ENCODE measurements around the gene MOCOS.

DNA sequence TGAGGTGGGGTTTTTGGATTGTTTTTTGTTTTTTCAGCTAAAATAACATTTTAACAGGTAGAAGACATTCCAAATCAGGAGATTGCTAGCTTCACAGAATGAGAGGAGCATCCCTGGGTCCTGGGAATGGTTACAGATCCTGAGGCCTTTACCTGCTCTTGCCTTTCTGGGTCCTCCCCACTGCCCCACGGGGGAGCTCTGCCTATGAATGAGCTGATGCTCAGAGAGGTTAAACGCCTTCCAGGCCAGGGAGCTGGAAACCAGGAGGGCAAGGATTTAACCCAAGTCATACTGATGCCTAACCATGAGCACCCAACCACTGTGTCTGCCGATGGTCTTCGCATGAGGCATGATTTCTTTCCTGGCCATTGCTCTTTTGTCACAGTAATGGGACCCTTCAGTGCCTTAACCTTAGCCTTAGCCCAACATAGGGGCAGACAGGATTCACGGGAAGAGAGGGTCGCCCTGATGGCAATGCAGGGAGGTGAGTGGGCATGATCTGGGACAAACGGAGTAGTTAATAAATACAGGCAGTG, 16.1 kb downstream of the MOCOS start:
- TF ChIP-seq, protein P1, sequence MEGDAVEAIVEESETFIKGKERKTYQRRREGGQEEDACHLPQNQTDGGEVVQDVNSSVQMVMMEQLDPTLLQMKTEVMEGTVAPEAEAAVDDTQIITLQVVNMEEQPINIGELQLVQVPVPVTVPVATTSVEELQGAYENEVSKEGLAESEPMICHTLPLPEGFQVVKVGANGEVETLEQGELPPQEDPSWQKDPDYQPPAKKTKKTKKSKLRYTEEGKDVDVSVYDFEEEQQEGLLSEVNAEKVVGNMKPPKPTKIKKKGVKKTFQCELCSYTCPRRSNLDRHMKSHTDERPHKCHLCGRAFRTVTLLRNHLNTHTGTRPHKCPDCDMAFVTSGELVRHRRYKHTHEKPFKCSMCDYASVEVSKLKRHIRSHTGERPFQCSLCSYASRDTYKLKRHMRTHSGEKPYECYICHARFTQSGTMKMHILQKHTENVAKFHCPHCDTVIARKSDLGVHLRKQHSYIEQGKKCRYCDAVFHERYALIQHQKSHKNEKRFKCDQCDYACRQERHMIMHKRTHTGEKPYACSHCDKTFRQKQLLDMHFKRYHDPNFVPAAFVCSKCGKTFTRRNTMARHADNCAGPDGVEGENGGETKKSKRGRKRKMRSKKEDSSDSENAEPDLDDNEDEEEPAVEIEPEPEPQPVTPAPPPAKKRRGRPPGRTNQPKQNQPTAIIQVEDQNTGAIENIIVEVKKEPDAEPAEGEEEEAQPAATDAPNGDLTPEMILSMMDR (IDR thresholded peaks at IDR 0.05): no peak
- no peak for TF ChIP-seq POLR2A (IDR thresholded peaks at IDR 0.05)
